ENCODE results near the gene NAV2. TPM values are rescaled to one million over a fixed set of nuclear protein-coding genes. Genes with fewer than 3 reads are reported as not detected.

The NAV2 gene
- total RNA-seq, 1 experiment from 2014 or later, result 46.3 TPM

DNA sequence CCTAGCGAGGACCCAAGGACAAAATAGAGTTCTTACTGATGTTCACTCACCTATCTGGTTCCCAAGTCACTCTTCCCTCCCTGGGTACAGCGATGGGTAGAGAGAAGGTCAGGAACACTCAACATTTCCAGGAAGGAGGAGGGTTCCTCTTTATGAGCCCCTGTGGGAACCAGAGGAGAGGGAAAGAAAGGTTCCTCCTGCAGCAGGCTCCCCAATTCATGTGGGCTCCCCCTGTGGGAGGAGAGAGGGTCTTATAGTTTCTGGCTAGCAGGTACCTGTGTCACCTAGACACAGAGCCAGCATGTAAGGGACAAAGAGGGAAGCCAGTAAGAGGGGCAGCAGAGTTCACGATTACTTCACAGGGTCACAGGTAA, 354.1 kb downstream of the NAV2 start:
- peaks cover 46 to 64% (median 56%) of the 10 kb centered on the region in 3 experiments for H3K36me3 Mint-ChIP-seq (ENCODE audit: insufficient read depth in 1 of 3, low read depth in 3 of 3)
- no peaks in the 10 kb centered on the region for H3K27me3 Mint-ChIP-seq (ENCODE audit: low read depth)
- H3K4me3 Mint-ChIP-seq, result no peak overlapping the region
- WGBS (ENCODE audit: extremely low coverage, insufficient read length, low lambda C conversion rate), result no CpG with 5 or more reads among the region's 3 CpGs
- H3K79me1 ChIP-seq (ENCODE audit: insufficient read depth, low read depth, low read length, poor library complexity, severe bottlenecking), result no peaks in the 10 kb centered on the region
- H3K27ac ChIP-seq (ENCODE audit: insufficient read length, low read depth, low read length), result no peak overlapping the region
- peaks cover 45 to 59% of the 10 kb centered on the region in 2 experiments for H3K4me1 Mint-ChIP-seq
- no peaks in the 10 kb centered on the region for H3K9me3 ChIP-seq (ENCODE audit: control insufficient read depth, low read depth, low read length)
- H3K4ac ChIP-seq (ENCODE audit: low read depth, low read length), result no peak overlapping the region
- H4K8ac ChIP-seq (replicated peaks; ENCODE audit: insufficient read length, low read depth, low read length), result no peak overlapping the region
- H3K79me2 ChIP-seq (ENCODE audit: insufficient read depth, low read length), result no peaks in the 10 kb centered on the region
- H4K20me1 ChIP-seq (ENCODE audit: control insufficient read depth, insufficient read depth, insufficient read length), result no peaks in the 10 kb centered on the region
- H2AFZ ChIP-seq (ENCODE audit: low read length), result no peak overlapping the region
- H4K91ac ChIP-seq (ENCODE audit: insufficient read length, low read depth, low read length), result no peak overlapping the region
- H4K5ac ChIP-seq (ENCODE audit: insufficient read length, low read depth, low read length), result no peak overlapping the region
- H3K4me1 ChIP-seq (ENCODE audit: insufficient read depth, low read length), result peaks cover 8% of the 10 kb centered on the region; the same call in 1 of the 2 replicates
- no peak overlapping the region for H2BK120ac ChIP-seq (ENCODE audit: low read depth, low read length, poor library complexity, severe bottlenecking)
- H2AK5ac ChIP-seq (ENCODE audit: insufficient read length, low read length), result no peak overlapping the region
- no peaks in the 10 kb centered on the region for H3K9me3 Mint-ChIP-seq
- peak overlapping the region; percentile 15 for H3K18ac ChIP-seq (ENCODE audit: insufficient read length, low read depth, low read length)
- peak overlapping the region; percentile 7 for H2BK12ac ChIP-seq (ENCODE audit: insufficient read length, low read depth, low read length)
- no peak overlapping the region for H3T11ph ChIP-seq (ENCODE audit: low read length)
- H3K27ac Mint-ChIP-seq, result peak overlapping the region in 1 of 3 experiments; percentile 82; a peak in 2 of 7 replicates
- no peaks in the 10 kb centered on the region for H3K27me3 ChIP-seq (ENCODE audit: insufficient read depth, low read length)
- H3K14ac ChIP-seq (ENCODE audit: insufficient read depth, low read length), result no peak overlapping the region
- H3K4me2 ChIP-seq (ENCODE audit: insufficient read depth, insufficient read length, low read length), result no peak overlapping the region
- H3K23ac ChIP-seq (ENCODE audit: insufficient read length, low read depth, low read length), result no peak overlapping the region
- H3K23me2 ChIP-seq (ENCODE audit: insufficient read length, low read depth, low read length, poor library complexity, severe bottlenecking), result no peaks in the 10 kb centered on the region
- H3K9ac ChIP-seq (ENCODE audit: extremely low read depth, insufficient read length, low read length), result no peak overlapping the region
- no peak overlapping the region for H2BK15ac ChIP-seq (ENCODE audit: low read depth, low read length)
- TF ChIP-seq CTCF (conservative IDR thresholded peaks at IDR 0.05), result peak; percentile 16; the same call in 1 of the 3 replicates
- no peak overlapping the region for H2BK5ac ChIP-seq (ENCODE audit: insufficient read length, low read length)
- H3K56ac ChIP-seq (ENCODE audit: insufficient read length, low read depth, low read length), result no peak overlapping the region
- no peak for DNase-seq
- no peak overlapping the region for H2BK20ac ChIP-seq (ENCODE audit: low read depth, low read length, poor library complexity, severe bottlenecking)
